K562 (cell line): Measurements from ENCODE around the gene RFLNA. TPM values are rescaled to one million over a fixed set of nuclear protein-coding genes. Genes with fewer than 3 reads are reported as not detected.

ENCODE experiments used
- ATAC-seq: fragments of 200-7000 bp; cut with Tn5 transposase; 3 replicates; pipeline ENCODE4 v1.9.1; 2020; ENCODE audit warnings: moderate library complexity
- BruUV-seq: library from RNA; stranded (reverse); fragments of 400-500 nt; replicated peaks from 2 replicates; lab custom pipeline; 2021; lab: Mats Ljungman, UMichigan
- CTCF ChIA-PET: fragments of 300-600 bp; formaldehyde crosslinking; extraction: SDS; loops from one replicate; lab custom pipeline; 2021; ENCODE audit warnings: low intra/inter-chr PET ratio; lab: Yijun Ruan, JAX
- POLR2A ChIA-PET: fragments of 300-600, 350-650 bp; sonication (Branson Sonifier 250); formaldehyde crosslinking; extraction: SDS; loops from one replicate; lab custom pipeline; 2021; ENCODE audit warnings: antibody characterized with exemption, inconsistent platforms; lab: Yijun Ruan, JAX
- DNase-seq, 4 experiments: peaks; one replicate each; pipeline versions ENCODE4 v3.0.0 to v3.0.0-alpha.2; 2011 to 2018; ENCODE audit warnings: low spot score in 3 of 4, mixed read lengths in 3 of 4; ENCODE audit errors: extremely low read depth in 1 of 4
- FAIRE-seq: peaks from 2 replicates; lab custom pipeline; 2011; peaks lifted over from hg19 to GRCh38; lab: Jason Lieb, UNC
- H2AFZ ChIP-seq: 2 replicates; pipeline ENCODE4 v1.6.0; 2011; ENCODE audit warnings: low read depth, low read length, control low read depth, inconsistent platforms
- H3K27ac ChIP-seq: fragments of 200-600 bp; 3 replicates; pipeline ENCODE4 v1.8.0; 2011; ENCODE audit warnings: low read depth, mild to moderate bottlenecking, control low read depth, inconsistent platforms, low read length, moderate library complexity, mixed read lengths; ENCODE audit errors: extremely low read depth
- H3K27me3 ChIP-seq, 2 experiments: fragments of 300-600 bp in 1 of 2; 2 replicates in 1 of 2; 3 replicates in 1 of 2; pipeline versions ENCODE4 v1.6.0 to v1.8.0; 2011; ENCODE audit warnings: inconsistent platforms in 2 of 2, low read length in 2 of 2, mild to moderate bottlenecking in 1 of 2, mixed read lengths in 1 of 2, moderate library complexity in 1 of 2; ENCODE audit not compliant: control insufficient read depth in 2 of 2, insufficient read depth in 2 of 2
- H3K36me3 ChIP-seq: fragments of 300-600 bp; 3 replicates; pipeline ENCODE4 v1.8.0; 2011; ENCODE audit warnings: mild to moderate bottlenecking, low read length, inconsistent platforms; ENCODE audit not compliant: control insufficient read depth, insufficient read depth
- H3K4me1 ChIP-seq, 2 experiments: fragments of 200-600 bp in 1 of 2; replicated peaks in 1 of 2; 2 replicates in 1 of 2; 3 replicates in 1 of 2; pipeline versions ENCODE4 v1.5.1 to v1.8.0; 2011; ENCODE audit warnings: inconsistent platforms in 2 of 2, low read length in 2 of 2, mild to moderate bottlenecking in 1 of 2, mixed read lengths in 1 of 2, moderate library complexity in 1 of 2; ENCODE audit not compliant: control insufficient read depth in 2 of 2, insufficient read depth in 2 of 2
- H3K4me2 ChIP-seq: 2 replicates; pipeline ENCODE4 v1.6.1; 2011; ENCODE audit warnings: low read length, control low read depth, inconsistent platforms, mixed read lengths; ENCODE audit not compliant: insufficient read depth
- H3K4me3 ChIP-seq: fragments of 200-600 bp; sonication (generic), shearing (Covaris generic); 2 replicates; pipeline ENCODE4 v1.5.1; 2016; ENCODE audit warnings: control low read depth, inconsistent platforms
- H3K79me2 ChIP-seq: fragments of 200-600 bp; 3 replicates; pipeline ENCODE4 v1.8.0; 2011; ENCODE audit warnings: low read length, inconsistent platforms; ENCODE audit not compliant: control insufficient read depth, insufficient read depth
- H3K9ac ChIP-seq, 2 experiments: 2 replicates each; pipeline versions ENCODE4 v1.6.0 to v1.6.1; 2011; ENCODE audit warnings: low read depth in 2 of 2, low read length in 2 of 2, control low read depth in 1 of 2, inconsistent platforms in 1 of 2, mild to moderate bottlenecking in 1 of 2, mixed read lengths in 1 of 2; ENCODE audit not compliant: insufficient read depth in 1 of 2
- H3K9me1 ChIP-seq: one replicate; pipeline ENCODE4 v1.6.0; 2011; ENCODE audit warnings: inconsistent platforms, mild to moderate bottlenecking, low read length, moderate library complexity; ENCODE audit not compliant: control insufficient read depth, insufficient read depth
- H3K9me3 ChIP-seq: replicated peaks from 2 replicates; pipeline ENCODE4 v1.5.1; 2011; ENCODE audit warnings: low read depth, low read length, inconsistent platforms; ENCODE audit not compliant: control insufficient read depth, insufficient read depth
- H4K20me1 ChIP-seq: replicated peaks from 2 replicates; pipeline ENCODE4 v1.6.1; 2011; ENCODE audit warnings: low read length, inconsistent platforms, mixed read lengths; ENCODE audit not compliant: control insufficient read depth, insufficient read depth
- ILF3 ChIP-seq: fragments of 450-650 bp; IDR thresholded peaks from 2 replicates; pipeline ENCODE4 v1.6.1; 2018; ENCODE audit warnings: antibody characterized with exemption, mild to moderate bottlenecking, moderate library complexity, borderline replicate concordance
- MEIS2 ChIP-seq: fragments of 450-650 bp; IDR thresholded peaks from 2 replicates; pipeline ENCODE4 v1.6.1; 2014; ENCODE audit warnings: mild to moderate bottlenecking; ENCODE audit not compliant: partially characterized antibody
- MIER1 ChIP-seq: fragments of 450-650 bp; IDR thresholded peaks from 2 replicates; pipeline ENCODE4 v1.6.1; 2016; ENCODE audit warnings: antibody characterized with exemption, mild to moderate bottlenecking, low read depth
- NR1H2 ChIP-seq: sonication (generic); formaldehyde crosslinking; IDR thresholded peaks from 2 replicates; pipeline ENCODE4 v1.4.0; 2020; ENCODE audit warnings: mild to moderate bottlenecking, missing genetic modification reagents
- OTX1 ChIP-seq: fragments of 450-650 bp; formaldehyde crosslinking; IDR thresholded peaks from 2 replicates; pipeline ENCODE4 v1.4.0; 2022; ENCODE audit warnings: mild to moderate bottlenecking
- POU5F1 ChIP-seq: fragments of 150-350 bp; IDR thresholded peaks from 2 replicates; pipeline ENCODE4 v1.6.1; 2014; ENCODE audit warnings: borderline replicate concordance, low read length, low read depth, mild to moderate bottlenecking; ENCODE audit not compliant: partially characterized antibody
- SMAD3 ChIP-seq: fragments of 450-650 bp; formaldehyde crosslinking; conservative IDR thresholded peaks from 2 replicates; pipeline ENCODE4 v1.4.0; 2020; ENCODE audit warnings: mild to moderate bottlenecking
- ZNF561 ChIP-seq: fragments of 450-650 bp; formaldehyde crosslinking; conservative IDR thresholded peaks from 2 replicates; pipeline ENCODE4 v1.4.0; 2020; ENCODE audit warnings: mild to moderate bottlenecking, moderate library complexity
- ZNF695 ChIP-seq: fragments of 450-650 bp; formaldehyde crosslinking; IDR thresholded peaks from 2 replicates; pipeline ENCODE4 v1.4.0; 2020; ENCODE audit warnings: mild to moderate bottlenecking, moderate library complexity
- WGBS: fragments of 100-300 bp; shearing (Covaris generic); methylation state at CpG from one replicate; pipeline ENCODE4 v1.1.6; 2016; ENCODE audit warnings: low coverage, mixed read lengths; ENCODE audit not compliant: insufficient coverage; ENCODE audit errors: missing lambda C conversion rate; 5-methylcytosine and 5-hydroxymethylcytosine counted together
- in situ Hi-C: fragments of 300-500 bp; cut with MboI; formaldehyde crosslinking; loops from 4 replicates; pipeline ENCODE4 v1.15.0; 2018; ENCODE audit warnings: inconsistent platforms, mixed read lengths
- intact Hi-C: fragments of 100-400 bp; cut with micrococcal nuclease; formaldehyde crosslinking; loops from 2 replicates; pipeline ENCODE4 v1.14.2; 2022
- polyA plus RNA-seq, 8 experiments: library from polyadenylated mRNA; depleted of rRNA in 4 of 8; stranded (reverse) in 5 of 8; unstranded in 3 of 8; fragments of >200 nt; fragmentation: Nextera tagmentation in 2 of 8; fragmentation: Illumina TruSeq in 1 of 8; extraction: Ambion mirVana in 2 of 8; extraction: Trizol in 1 of 8; gene quantifications; 2 replicates each; pipeline versions ENCODE4 v1.2.1 to v1.2.3, GENCODE V29; 2011 to 2014; ENCODE audit warnings: inconsistent platforms in 1 of 8, missing spikeins in 1 of 8
- total RNA-seq, 7 experiments: library from RNA; depleted of rRNA in 6 of 7; stranded (reverse); fragments of >200 nt in 6 of 7; fragmentation: Illumina TruSeq in 2 of 7; extraction: Trizol in 2 of 7; gene quantifications; 2 replicates each; pipeline versions ENCODE4 v1.2.1 to v1.2.3, GENCODE V29; 2011 to 2021; ENCODE audit warnings: low replicate concordance in 1 of 7
- TF ChIP-seq, protein P1 (sequence below), 2 experiments: IDR thresholded peaks; 2 replicates each; pipeline ENCODE4 v1.6.1; 2012; ENCODE audit warnings: improper control_type of control experiment in 2 of 2, low read depth in 2 of 2, low read length in 2 of 2, borderline replicate concordance in 1 of 2

Gene RFLNA
- total and polyA plus RNA-seq, 9 of the 15 experiments (the other 6 are each of a cell fraction or from before 2014, with no cell fraction given) = not detected

DNA sequence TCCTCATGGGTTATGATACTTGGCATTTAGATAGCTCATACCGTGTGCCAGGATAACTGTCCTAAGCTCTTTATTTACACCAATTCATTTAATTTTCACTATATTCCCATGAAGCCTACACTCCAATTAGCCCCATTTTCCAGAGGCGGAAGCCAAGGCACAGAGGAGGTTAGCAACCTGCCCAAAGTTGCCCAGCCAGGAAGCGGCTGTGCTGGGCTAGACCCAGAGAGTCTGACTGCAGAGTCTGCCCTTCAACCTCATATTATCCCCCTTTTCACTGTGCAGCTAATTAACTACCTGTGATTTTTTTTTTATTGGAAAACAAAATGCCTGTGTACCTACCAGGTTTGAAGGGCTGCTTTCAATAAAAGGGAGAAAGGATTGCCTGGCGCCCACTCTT lies 2.5 kb downstream of the RFLNA start:
- Histone ChIP-seq H3K9me3 (no peaks in the 10 kb centered on the region), H3K27ac (no peak overlapping the region), H3K4me2 (no peak overlapping the region)
- in situ Hi-C loops = no loop called here
- ChIA-PET CTCF (no interaction called here), POLR2A (interaction anchor here (0.7 kb wide), 1 partner anchor 254 kb away, joined by 3 read pairs; no protein-coding TSS in a partner anchor)
- intact Hi-C loops = no loop called here
- 0% methylated on average over 3 of the region's 4 CpGs for WGBS
- no peak for TF ChIP-seq NR1H2 (CRISPR knock-in tag)
- TF ChIP-seq ILF3 = no peak
- no peak for TF ChIP-seq ZNF561 (CRISPR knock-in tag)
- TF ChIP-seq POU5F1 = no peak
- no peak for TF ChIP-seq SMAD3
- TF ChIP-seq MIER1 = no peak
- TF ChIP-seq, protein P1, sequence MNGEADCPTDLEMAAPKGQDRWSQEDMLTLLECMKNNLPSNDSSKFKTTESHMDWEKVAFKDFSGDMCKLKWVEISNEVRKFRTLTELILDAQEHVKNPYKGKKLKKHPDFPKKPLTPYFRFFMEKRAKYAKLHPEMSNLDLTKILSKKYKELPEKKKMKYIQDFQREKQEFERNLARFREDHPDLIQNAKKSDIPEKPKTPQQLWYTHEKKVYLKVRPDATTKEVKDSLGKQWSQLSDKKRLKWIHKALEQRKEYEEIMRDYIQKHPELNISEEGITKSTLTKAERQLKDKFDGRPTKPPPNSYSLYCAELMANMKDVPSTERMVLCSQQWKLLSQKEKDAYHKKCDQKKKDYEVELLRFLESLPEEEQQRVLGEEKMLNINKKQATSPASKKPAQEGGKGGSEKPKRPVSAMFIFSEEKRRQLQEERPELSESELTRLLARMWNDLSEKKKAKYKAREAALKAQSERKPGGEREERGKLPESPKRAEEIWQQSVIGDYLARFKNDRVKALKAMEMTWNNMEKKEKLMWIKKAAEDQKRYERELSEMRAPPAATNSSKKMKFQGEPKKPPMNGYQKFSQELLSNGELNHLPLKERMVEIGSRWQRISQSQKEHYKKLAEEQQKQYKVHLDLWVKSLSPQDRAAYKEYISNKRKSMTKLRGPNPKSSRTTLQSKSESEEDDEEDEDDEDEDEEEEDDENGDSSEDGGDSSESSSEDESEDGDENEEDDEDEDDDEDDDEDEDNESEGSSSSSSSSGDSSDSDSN (IDR thresholded peaks at IDR 0.05; ENCODE audit: borderline replicate concordance in 1 of 2, low read depth in 2 of 2, low read length in 2 of 2) = no peak
- no peak for TF ChIP-seq OTX1 (CRISPR knock-in tag)
- TF ChIP-seq ZNF695 (CRISPR knock-in tag) = no peak
- TF ChIP-seq MEIS2 = no peak
- TF ChIP-seq, all 486 proteins: peak for 0
- BruUV-seq = no TSS peak
- Histone ChIP-seq H3K4me3 (no peak overlapping the region), H3K9me1 (no peaks in the 10 kb centered on the region), H3K27me3 (peaks cover 33 to 82% of the 10 kb centered on the region in 2 experiments; a peak in 4 of 5 replicates), H3K4me1 (peaks cover 0 to 8% of the 10 kb centered on the region in 2 experiments; a peak in 1 of 5 replicates), H3K36me3 (no peaks in the 10 kb centered on the region), H3K79me2 (no peaks in the 10 kb centered on the region), H3K9ac (no peak overlapping the region), H4K20me1 (peaks cover 5% of the 10 kb centered on the region), H2AFZ (no peak overlapping the region)
- DNase-seq (no peak), FAIRE-seq (no peak), ATAC-seq (no peak)
